Right ventricle myocardium superior (tissue), 1 donor: ENCODE results near the gene NGLY1. TPM values are rescaled to one million over a fixed set of nuclear protein-coding genes. Genes with fewer than 3 reads are reported as not detected.

Experiments
- ATAC-seq: fragments of 200-7000 bp; cut with Tn5 transposase; one replicate; pipeline ENCODE4 v1.9.1; 2020; ENCODE audit warnings: mild to moderate bottlenecking; ENCODE audit not compliant: poor library complexity
- DNase-seq: peaks from one replicate; pipeline ENCODE4 v3.0.0-alpha.2; 2020
- intact Hi-C: fragments of 100-400 bp; cut with DNase I; formaldehyde crosslinking; loops from one replicate; pipeline ENCODE4 v1.11.2; 2022
- long read RNA-seq: library from polyadenylated mRNA; unstranded; transcript quantifications from one replicate; pipeline ENCODE4 v2.0.0, GENCODE V29; 2021
- total RNA-seq: library from RNA; stranded (reverse); fragmentation: NEBNext Ultra II Directional; extraction: Animal tissue kit (Norgen Biotek cat#: 25700); gene quantifications from one replicate; pipeline ENCODE4 v1.2.1, GENCODE V29; 2021
- donor health status: DM: no; HTN: yes; CAD: no; lungs with severe emphysema.

NGLY1 gene, protein sequence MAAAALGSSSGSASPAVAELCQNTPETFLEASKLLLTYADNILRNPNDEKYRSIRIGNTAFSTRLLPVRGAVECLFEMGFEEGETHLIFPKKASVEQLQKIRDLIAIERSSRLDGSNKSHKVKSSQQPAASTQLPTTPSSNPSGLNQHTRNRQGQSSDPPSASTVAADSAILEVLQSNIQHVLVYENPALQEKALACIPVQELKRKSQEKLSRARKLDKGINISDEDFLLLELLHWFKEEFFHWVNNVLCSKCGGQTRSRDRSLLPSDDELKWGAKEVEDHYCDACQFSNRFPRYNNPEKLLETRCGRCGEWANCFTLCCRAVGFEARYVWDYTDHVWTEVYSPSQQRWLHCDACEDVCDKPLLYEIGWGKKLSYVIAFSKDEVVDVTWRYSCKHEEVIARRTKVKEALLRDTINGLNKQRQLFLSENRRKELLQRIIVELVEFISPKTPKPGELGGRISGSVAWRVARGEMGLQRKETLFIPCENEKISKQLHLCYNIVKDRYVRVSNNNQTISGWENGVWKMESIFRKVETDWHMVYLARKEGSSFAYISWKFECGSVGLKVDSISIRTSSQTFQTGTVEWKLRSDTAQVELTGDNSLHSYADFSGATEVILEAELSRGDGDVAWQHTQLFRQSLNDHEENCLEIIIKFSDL
- 29.6 TPM for total RNA-seq
- long read RNA-seq, transcript NGLY1-202 (12 exons, 2,473 nt), result major isoform, 222 of 234 reads
- long read RNA-seq, partial matches to known transcripts, result 1 of 234 reads
- long read RNA-seq, other reads (novel, unspliced or antisense), result 9 of 234 reads

- peak; percentile 93 for DNase-seq
- intact Hi-C loops, result no loop called here
- ATAC-seq, result peak; percentile 98
Measured at GRCh38 chr3:25782938-25783660, at the start of gene NGLY1. Gene NGLY1, minus strand, starts transcription at chr3:25783443. Its CDS starts 53 bp downstream, at chr3:25783390.

- intact Hi-C loops, result no loop called here
- no peak for DNase-seq
- ATAC-seq, result no peak
Measured at GRCh38 chr3:25831578-25831977, 48.3 kb upstream of the NGLY1 start.

DNA sequence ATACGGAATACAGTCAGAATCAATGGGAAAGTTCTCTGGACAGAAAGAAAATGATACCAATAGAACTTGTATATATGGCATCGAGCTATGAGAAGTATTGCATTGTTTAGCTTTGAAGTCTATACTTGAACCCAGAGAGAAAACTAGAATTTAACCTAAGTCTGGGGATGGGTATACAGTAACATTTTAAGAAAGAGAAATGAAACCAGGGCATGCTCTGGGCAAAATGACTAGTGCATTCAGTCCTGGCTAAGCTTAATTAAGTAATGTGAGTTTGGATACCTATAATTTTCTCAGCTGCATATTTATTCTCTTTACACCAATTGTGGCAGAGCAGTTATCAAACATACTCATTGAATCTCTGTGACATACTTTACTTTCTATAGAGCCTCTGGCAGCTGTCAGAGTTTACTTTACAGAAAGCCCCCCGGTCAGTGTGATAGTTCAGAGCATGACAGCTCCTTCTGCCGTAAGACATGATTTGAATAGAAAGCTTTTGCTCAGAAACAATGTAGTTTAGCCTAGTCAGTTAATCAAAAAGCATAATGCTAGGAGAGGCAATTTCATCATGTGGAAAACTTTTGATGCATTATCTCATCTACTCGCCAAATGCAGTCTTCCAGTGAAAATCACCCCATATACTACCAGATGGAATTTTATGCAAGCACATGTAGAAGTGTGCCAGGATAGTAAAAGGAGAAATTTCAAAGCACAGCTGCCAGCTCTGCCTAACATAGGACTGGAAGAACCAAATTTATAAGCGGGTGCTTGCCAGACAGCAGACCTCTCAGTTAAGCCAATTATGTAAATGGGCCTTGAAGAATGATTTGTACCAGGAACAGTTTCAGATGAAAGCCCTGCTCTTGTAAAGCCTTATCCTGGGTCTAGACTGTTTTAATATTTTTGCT is 47.4 kb upstream of the NGLY1 start:
- ATAC-seq, result no peak
- no peak for DNase-seq
- intact Hi-C loops, result no loop called here

DNA sequence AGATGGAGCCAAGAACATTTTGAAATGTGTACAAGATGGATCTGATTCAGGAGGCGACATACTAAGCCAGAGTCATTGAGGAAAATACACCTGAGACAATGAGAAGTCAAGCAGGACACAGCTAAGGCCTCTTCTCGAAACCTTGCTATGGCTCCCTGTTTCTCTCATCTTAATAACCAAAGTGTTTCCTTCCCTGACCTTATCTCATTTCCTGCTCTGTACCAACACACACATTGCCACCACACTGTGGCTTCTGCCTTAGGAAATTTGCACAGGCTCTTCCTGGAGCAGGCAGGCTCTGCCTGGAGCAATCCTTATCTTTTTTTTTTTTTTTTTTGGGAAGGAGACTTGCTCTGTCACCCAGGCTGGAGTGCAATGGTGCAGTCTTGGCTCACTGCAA is 43.3 kb upstream of the NGLY1 start:
- ATAC-seq, result no peak
- intact Hi-C loops, result no loop called here
- no peak for DNase-seq

GRCh38 chr3:25823314-25823713 is 40.1 kb upstream of the NGLY1 start:
- DNase-seq (no peak), ATAC-seq (no peak)
- intact Hi-C loops, result no loop called here

GRCh38 chr3:25821746-25822573 is 38.7 kb upstream of the NGLY1 start:
- DNase-seq (no peak), ATAC-seq (no peak)
- intact Hi-C loops, result no loop called here

DNA sequence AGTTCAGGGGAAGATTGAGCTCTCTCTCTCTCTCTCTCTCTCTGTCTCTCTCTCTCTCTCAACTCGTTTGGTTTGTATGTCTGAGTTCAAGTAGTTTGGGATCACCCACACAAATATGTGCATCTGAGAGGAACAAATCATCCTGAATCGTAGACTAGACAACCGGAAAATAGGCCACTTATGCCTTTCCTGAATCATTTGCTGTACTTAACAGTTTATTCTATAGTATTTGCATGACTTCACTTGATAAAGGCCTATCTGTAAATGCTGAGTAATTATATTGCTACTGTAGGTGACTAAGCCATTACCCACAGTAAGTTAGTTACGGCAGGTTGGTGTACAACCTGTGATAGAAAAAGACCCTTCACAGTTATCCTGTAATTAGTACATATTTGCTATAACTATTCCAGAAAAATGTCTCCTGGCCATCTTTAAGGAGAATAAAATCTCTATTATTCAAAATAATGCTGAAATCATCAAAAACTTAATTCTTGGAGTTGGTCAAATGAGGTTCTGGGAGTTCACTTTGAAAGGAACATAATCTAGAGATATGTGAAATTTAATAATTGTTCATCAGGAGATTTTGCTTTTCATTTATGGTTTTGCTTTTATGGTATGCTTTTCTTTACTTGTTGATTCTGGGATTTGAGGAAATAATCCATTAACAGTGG is 37.7 kb upstream of the NGLY1 start:
- ATAC-seq (no peak), DNase-seq (no peak)
- intact Hi-C loops, result no loop called here

DNA sequence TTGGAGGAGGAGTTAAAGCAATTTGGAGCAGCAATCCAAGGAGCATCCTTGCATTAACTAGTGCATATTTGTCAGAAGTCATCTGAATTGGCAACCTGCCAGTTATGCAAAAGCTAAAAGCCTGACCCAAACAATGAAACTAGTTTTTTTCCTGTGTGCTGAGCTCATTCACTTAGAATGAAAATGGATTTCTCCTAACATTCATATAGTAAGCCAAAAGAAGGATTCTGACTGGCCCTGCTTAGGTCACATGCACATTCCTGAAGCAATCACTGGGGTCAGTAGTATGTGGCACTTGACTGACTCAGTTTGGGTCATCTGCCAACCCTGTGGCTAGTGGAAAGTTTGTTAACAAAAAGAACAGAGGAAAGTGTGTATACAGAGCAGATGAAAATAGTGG is 37.1 kb upstream of the NGLY1 start:
- ATAC-seq, result no peak
- intact Hi-C loops, result no loop called here

GRCh38 chr3:25818335-25818734 is 35.1 kb upstream of the NGLY1 start:
- DNase-seq, result no peak
- ATAC-seq, result no peak
- intact Hi-C loops, result no loop called here

More for the DNA sequence above, 37.1 kb upstream of the NGLY1 start:
- DNase-seq, result no peak

DNA sequence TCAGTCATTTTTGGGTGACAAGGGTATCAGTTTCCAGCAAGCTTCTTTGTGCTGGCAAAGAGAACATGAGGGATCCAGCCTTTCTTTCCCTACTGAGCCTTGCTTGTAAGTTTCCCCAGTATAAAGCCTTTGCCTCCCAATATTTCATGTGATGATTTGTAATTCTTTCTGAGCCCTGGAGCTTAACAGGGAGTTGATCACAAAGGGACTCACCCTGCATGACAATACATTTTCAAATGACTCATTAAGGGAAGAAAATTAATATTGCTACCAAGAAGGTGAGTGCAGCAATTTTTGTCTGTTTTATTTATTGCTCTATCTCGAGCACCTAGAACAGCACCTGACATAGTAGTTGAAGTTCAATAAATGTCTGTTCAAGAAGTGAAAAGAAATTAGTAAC is 34.4 kb upstream of the NGLY1 start:
- ATAC-seq (no peak), DNase-seq (no peak)
- intact Hi-C loops, result no loop called here

DNA sequence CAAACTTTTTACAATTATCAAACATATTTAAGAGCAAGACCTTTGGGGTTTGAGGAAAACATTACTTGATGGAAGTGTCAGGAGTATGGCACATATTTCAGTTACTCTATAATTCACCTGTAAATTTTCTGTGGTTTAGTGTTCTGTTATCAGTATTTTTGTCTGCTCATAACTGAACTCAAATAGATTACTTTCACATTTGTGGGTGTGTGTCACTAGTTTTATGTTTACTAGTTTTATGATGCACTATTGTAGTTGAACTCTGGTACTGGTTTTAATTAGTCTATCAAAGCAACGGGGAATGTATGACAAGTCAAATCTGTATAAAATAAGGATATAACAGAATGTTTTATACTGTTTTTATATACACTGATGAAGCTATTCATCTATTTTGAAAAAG is 33.9 kb upstream of the NGLY1 start:
- intact Hi-C loops, result no loop called here
- ATAC-seq, result no peak
- DNase-seq, result no peak

- DNase-seq (no peak), ATAC-seq (no peak)
- intact Hi-C loops, result no loop called here
Measured at GRCh38 chr3:25812644-25813043, 29.4 kb upstream of the NGLY1 start.

DNA sequence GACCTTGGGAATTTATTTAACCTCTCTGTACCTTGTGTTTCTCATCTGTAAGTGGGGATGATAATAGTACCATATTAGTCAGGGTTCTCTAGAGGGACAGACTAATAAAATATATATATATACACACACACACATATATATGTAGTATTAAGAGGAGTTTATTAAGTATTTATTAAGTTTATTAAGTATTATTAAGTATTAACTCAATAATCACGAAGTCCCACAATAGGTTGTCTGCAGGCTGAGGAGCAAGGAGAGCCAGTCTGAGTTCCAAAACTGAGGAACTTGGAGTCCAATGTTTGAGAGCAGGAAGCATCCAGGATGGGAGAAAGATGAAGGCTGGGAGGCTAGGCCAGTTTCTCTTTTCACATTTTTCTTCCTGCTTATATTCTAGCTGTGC is 21.4 kb upstream of the NGLY1 start:
- intact Hi-C loops, result no loop called here
- ATAC-seq (no peak), DNase-seq (no peak)

- intact Hi-C loops, result no loop called here
- DNase-seq (no peak), ATAC-seq (no peak)
Measured at GRCh38 chr3:25803833-25804232, 20.6 kb upstream of the NGLY1 start.

- intact Hi-C loops, result no loop called here
- no peak for ATAC-seq
- no peak for DNase-seq
Measured at GRCh38 chr3:25801786-25802185, 18.5 kb upstream of the NGLY1 start.

DNA sequence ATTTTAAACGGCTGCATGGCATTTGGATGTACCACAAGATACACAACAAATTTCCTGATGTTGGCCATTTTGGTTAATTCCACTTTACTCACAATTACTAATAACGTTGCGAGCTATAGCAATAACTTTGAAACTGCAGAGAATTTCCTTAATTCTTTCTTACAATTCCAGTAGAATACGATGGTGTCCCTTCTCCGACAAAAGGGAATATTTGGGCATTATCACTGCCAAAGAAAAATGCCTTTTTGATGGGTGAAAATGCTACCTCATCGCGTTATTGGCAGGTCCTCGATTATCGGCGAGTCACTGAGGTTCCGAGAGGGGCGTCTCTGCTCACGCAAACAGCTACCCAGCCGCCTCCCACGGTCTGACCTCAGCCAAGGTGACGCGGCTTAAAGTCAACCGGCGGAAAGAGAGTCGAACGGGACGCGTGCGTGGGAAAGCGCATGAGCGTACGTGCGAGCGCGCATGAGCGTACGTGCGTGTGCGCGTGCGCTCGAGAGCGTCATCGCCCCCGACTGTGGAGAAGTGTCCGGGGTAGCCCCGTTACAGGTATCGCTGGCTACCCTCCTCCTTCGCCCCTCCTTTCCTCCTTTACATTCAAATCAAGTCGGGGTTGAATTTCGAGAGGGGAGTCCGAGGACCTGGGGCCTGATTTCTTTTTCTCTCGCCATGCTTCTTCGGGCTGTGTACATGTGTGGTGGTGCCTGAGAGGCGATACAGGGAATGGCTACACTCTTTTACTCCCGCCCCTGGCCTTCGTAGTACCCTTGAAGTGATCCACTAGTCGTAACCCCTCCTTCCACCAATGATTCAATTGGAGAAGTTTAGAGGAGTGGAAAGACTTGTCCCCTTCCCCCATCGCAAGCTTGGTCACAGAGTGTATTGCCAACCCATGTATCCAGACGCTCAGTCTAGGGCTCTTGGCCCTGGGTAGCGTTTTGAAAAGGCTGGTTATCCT is 6.6 kb upstream of the NGLY1 start, which contains the start of gene OXSM:
OXSM (plus strand) TSS at position 495 of the 961 bp plus-strand sequence. CDS start 931 bp downstream, outside the sequence.
- ATAC-seq (peak; percentile 98), DNase-seq (peak; percentile 94)
- intact Hi-C loops, result loop anchor here (5.0 kb wide), 1 partner anchor 128 kb away; the partner anchor contains the start of gene TOP2B
